Lung microvascular endothelial cell (primary cell): ENCODE data around the gene INHBC. TPM values are rescaled to one million over a fixed set of nuclear protein-coding genes. Genes with fewer than 3 reads are reported as not detected.

Experiments
- DNase-seq, 2 donors: peaks; one replicate each; pipeline versions ENCODE4 v3.0.0 to v3.0.0-alpha.2; 2010; ENCODE audit warnings: low read depth in 2 of 2
- total RNA-seq: library from RNA; depleted of rRNA; stranded (reverse); fragments of >200 nt; gene quantifications from 2 replicates; pipeline ENCODE4 v1.2.1, GENCODE V29; 2014

Gene INHBC
- total RNA-seq, 1 donor from 2014 or later = not detected

- no peak for DNase-seq
Measured at GRCh38 chr12:57467915-57468314, 33.3 kb downstream of the INHBC start.

- no peak for DNase-seq
Measured at GRCh38 chr12:57469296-57470164, 34.9 kb downstream of the INHBC start.

GRCh38 chr12:57470286-57470969, 35.8 kb downstream of the INHBC start:
- no peak for DNase-seq

GRCh38 chr12:57470970-57471656, 36.5 kb downstream of the INHBC start:
- DNase-seq = no peak

- no peak for DNase-seq
Measured at GRCh38 chr12:57471661-57472060, 37.1 kb downstream of the INHBC start.

GRCh38 chr12:57472391-57472790, 37.8 kb downstream of the INHBC start:
- DNase-seq = no peak

- no peak for DNase-seq
Measured at GRCh38 chr12:57473392-57473791, 38.8 kb downstream of the INHBC start.

GRCh38 chr12:57473886-57474285, 39.3 kb downstream of the INHBC start:
- no peak for DNase-seq

GRCh38 chr12:57474430-57474829, 39.8 kb downstream of the INHBC start:
- DNase-seq = no peak

- DNase-seq = no peak
Measured at GRCh38 chr12:57474862-57475261, 40.3 kb downstream of the INHBC start.

GRCh38 chr12:57475271-57476161, 40.9 kb downstream of the INHBC start:
- peak; percentile 43 to 45 for DNase-seq

- no peak for DNase-seq
Measured at GRCh38 chr12:57476162-57476992, 41.8 kb downstream of the INHBC start.

- no peak for DNase-seq
Measured at GRCh38 chr12:57476993-57477709, 42.6 kb downstream of the INHBC start.

GRCh38 chr12:57477710-57478681, 43.4 kb downstream of the INHBC start:
- DNase-seq = peak in 1 of 2 donors; percentile 44

- no peak for DNase-seq
Measured at GRCh38 chr12:57479043-57479375, 44.4 kb downstream of the INHBC start.

GRCh38 chr12:57479376-57480115, 45.0 kb downstream of the INHBC start, which contains the start of gene ARHGAP9:
Gene ARHGAP9 (minus strand): TSS chr12:57479866. CDS start chr12:57479406, 460 bp downstream.
- DNase-seq = peak; percentile 62 to 77

GRCh38 chr12:57481671-57482070, 47.1 kb downstream of the INHBC start:
- DNase-seq = no peak

GRCh38 chr12:57483466-57483865, 48.9 kb downstream of the INHBC start:
- DNase-seq = no peak
